Parathyroid adenoma (tissue), 2 donors: Measurements from ENCODE around the gene PFDN5.

Experiments
- H2AFZ ChIP-seq: fragments of 300-600 bp; sonication (generic); one replicate; pipeline ENCODE4 v1.7.0; 2017; ENCODE audit warnings: antibody characterized with exemption, mild to moderate bottlenecking
- H3K27ac ChIP-seq: fragments of 300-600 bp; sonication (generic); one replicate; pipeline ENCODE4 v1.7.0; 2017
- H3K27me3 ChIP-seq: fragments of 300-600 bp; sonication (generic); one replicate; pipeline ENCODE4 v1.7.0; 2017; ENCODE audit warnings: low read length; ENCODE audit not compliant: control insufficient read depth, insufficient read depth
- H3K36me3 ChIP-seq: fragments of 300-600 bp; sonication (generic); one replicate; pipeline ENCODE4 v1.7.0; 2017; ENCODE audit warnings: low read length; ENCODE audit not compliant: control insufficient read depth, insufficient read depth
- H3K4me1 ChIP-seq: fragments of 300-600 bp; sonication (generic); one replicate; pipeline ENCODE4 v1.7.0; 2017; ENCODE audit warnings: control low read depth
- H3K4me2 ChIP-seq: fragments of 300-600 bp; sonication (generic); one replicate; pipeline ENCODE4 v1.7.0; 2017; ENCODE audit warnings: low read length
- H3K4me3 ChIP-seq: fragments of 300-600 bp; sonication (generic); one replicate; pipeline ENCODE4 v1.7.0; 2017; ENCODE audit warnings: low read depth, low read length
- H3K79me2 ChIP-seq: fragments of 300-600 bp; sonication (generic); one replicate; pipeline ENCODE4 v1.7.0; 2017; ENCODE audit warnings: control low read depth
- H3K9ac ChIP-seq: fragments of 300-600 bp; sonication (generic); one replicate; pipeline ENCODE4 v1.7.0; 2017; ENCODE audit warnings: mild to moderate bottlenecking
- H3K9me3 ChIP-seq: fragments of 300-600 bp; sonication (generic); one replicate; pipeline ENCODE4 v1.7.0; 2017; ENCODE audit warnings: low read length; ENCODE audit not compliant: control insufficient read depth
- TF ChIP-seq, protein P1 (sequence below): fragments of 300-600 bp; sonication (generic); IDR thresholded peaks from one replicate; pipeline ENCODE4 v1.7.0; 2017; ENCODE audit warnings: antibody characterized with exemption, mild to moderate bottlenecking
- donor health status: primary hyperparathyroidism.

Gene PFDN5

DNA sequence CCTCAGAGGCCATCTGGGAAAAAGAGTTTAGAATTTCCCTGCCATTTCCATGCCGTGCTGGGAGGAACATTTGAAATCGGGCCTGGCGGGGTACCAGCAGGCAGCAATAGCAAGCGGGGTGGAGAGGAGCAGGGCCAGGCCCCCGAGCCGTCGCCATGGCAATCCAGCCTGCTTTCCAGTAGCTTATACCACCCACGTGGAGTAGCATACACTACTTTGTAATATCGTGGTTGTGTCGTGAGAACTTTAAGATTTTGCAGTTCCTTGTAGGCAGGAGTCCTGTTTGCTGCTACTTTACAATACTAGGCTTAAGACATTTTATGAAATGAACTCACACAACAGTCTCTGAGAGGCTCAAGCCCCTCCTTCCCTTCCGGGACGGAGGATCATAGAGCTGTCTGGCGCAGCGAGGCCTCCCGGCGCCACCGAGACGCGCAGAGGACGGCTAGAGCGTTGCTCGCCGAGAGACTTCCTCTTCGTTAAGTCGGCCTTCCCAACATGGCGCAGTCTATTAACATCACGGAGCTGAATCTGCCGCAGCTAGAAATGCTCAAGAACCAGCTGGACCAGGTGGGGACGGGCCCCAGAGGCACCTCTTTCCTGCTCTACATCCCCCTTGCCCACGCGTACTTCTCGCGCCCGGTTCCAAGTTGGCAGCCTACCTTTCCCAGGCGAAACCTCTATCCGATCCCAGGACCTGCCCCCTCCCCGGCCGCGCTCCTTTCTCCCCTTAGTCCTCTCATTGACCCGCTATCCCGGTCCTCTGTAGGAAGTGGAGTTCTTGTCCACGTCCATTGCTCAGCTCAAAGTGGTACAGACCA, at the start of gene PFDN5:
PFDN5 (plus strand) TSS at position 473 of the 821 bp plus-strand sequence; CDS start at position 499, 26 bp downstream.
- Histone ChIP-seq H3K9me3 (no peaks in the 10 kb centered on the region), H2AFZ (peak within 1 kb of the TSS; percentile 99), H3K79me2 (peaks cover 20% of the 10 kb centered on the region), H3K27ac (peak within 1 kb of the TSS; percentile 90), H3K4me3 (peak within 1 kb of the TSS; percentile 96), H3K4me2 (peak within 1 kb of the TSS; percentile 90), H3K27me3 (no peaks in the 10 kb centered on the region), H3K4me1 (peaks cover 21% of the 10 kb centered on the region), H3K9ac (peak within 1 kb of the TSS; percentile 71), H3K36me3 (no peaks in the 10 kb centered on the region)
- TF ChIP-seq, protein P1, sequence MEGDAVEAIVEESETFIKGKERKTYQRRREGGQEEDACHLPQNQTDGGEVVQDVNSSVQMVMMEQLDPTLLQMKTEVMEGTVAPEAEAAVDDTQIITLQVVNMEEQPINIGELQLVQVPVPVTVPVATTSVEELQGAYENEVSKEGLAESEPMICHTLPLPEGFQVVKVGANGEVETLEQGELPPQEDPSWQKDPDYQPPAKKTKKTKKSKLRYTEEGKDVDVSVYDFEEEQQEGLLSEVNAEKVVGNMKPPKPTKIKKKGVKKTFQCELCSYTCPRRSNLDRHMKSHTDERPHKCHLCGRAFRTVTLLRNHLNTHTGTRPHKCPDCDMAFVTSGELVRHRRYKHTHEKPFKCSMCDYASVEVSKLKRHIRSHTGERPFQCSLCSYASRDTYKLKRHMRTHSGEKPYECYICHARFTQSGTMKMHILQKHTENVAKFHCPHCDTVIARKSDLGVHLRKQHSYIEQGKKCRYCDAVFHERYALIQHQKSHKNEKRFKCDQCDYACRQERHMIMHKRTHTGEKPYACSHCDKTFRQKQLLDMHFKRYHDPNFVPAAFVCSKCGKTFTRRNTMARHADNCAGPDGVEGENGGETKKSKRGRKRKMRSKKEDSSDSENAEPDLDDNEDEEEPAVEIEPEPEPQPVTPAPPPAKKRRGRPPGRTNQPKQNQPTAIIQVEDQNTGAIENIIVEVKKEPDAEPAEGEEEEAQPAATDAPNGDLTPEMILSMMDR, result peak; percentile 15

DNA sequence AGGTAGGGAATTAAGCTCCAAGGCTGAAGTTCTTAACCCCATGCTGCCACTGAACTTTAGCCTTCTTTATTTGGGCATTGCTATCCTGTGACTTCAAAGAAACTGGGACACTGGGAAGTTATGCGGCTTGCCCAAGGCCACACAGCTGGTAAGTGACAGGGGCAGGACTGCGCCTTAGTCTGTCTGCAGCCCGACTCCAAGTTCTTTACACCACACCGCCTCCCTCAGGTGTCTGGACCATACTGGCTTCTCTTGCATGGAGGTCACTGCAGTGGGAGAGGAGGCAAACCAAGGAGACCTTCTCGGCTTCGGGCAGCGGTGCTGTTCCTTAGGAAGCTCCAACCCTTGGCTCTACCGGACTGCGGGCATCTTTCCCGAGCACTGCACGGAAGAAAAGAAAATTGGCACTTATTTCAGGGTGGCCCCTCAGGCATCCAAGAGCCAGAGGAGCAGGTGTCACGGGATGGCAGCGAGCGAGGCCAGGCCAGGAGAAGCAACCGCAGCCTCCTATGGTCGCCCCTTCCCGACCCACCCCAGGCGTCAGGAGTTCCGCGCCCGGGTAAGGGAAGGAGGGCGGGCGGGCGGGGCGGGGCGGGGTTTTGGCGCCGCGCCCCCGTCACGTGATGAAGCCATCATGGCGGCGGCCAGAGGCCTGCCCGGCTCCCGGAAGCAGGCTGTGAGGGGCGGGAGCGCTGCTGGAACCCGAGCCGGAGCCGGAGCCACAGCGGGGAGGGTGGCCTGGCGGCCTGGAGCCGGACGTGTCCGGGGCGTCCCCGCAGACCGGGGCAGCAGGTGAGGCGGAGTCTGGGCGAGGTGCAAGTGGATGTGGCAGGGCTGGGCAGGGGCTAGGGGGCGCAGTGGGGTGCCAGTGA, 43.6 kb upstream of the PFDN5 start:
- Histone ChIP-seq H3K4me2 (peak overlapping the region; percentile 95), H3K27me3 (no peaks in the 10 kb centered on the region), H2AFZ (peak overlapping the region; percentile 99), H3K4me3 (peak overlapping the region; percentile 82), H3K36me3 (no peaks in the 10 kb centered on the region), H3K4me1 (peaks cover 9% of the 10 kb centered on the region), H3K27ac (peak overlapping the region; percentile 89), H3K79me2 (no peaks in the 10 kb centered on the region), H3K9me3 (no peaks in the 10 kb centered on the region), H3K9ac (peak overlapping the region; percentile 89)
- TF ChIP-seq, protein P1, result peak; percentile 34

DNA sequence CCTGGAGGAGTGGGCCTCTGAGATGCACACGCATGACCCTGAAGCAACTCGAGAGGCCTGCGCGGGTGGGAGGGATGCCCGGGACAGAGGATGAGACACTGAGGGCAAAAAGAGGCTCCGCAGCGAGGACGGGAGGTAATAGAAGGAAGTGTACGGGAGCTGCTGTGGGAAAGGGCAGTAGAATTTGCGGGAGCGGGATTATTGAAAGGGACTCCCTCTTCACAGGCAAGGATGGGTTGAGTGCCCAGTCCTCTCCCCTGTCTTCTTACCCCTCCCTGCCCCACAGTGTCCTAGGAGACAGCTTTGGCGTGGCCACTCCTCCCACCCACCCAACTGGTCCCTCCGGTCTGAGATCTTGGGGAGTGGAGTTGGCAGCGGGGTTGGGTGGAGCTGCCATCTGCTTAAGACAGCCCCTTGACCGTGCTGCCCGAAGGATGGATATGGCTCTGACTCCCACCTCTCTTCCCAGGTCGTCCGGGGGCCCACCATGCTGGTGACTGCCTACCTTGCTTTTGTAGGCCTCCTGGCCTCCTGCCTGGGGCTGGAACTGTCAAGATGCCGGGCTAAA, 42.9 kb upstream of the PFDN5 start:
- Histone ChIP-seq H3K36me3 (no peaks in the 10 kb centered on the region), H3K27me3 (no peaks in the 10 kb centered on the region), H3K27ac (peak overlapping the region; percentile 89), H3K4me3 (peak overlapping the region; percentile 82), H3K4me2 (peak overlapping the region; percentile 77), H3K4me1 (peaks cover 9% of the 10 kb centered on the region), H3K9ac (peak overlapping the region; percentile 89), H3K79me2 (no peaks in the 10 kb centered on the region), H3K9me3 (no peaks in the 10 kb centered on the region), H2AFZ (peak overlapping the region; percentile 99)
- TF ChIP-seq, protein P1, result no peak

DNA sequence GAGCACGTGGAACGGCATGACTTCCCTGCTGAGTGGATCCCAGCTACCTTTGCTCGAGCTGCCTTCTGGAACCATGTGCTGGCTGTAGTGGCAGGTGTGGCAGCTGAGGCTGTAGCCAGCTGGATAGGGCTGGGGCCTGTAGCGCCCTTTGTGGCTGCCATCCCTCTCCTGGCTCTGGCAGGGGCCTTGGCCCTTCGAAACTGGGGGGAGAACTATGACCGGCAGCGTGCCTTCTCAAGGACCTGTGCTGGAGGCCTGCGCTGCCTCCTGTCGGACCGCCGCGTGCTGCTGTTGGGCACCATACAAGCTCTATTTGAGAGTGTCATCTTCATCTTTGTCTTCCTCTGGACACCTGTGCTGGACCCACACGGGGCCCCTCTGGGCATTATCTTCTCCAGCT, 42.0 kb upstream of the PFDN5 start:
- no peak overlapping the region for H2AFZ ChIP-seq
- H3K9me3 ChIP-seq, result no peaks in the 10 kb centered on the region
- peaks cover 9% of the 10 kb centered on the region for H3K4me1 ChIP-seq
- no peak overlapping the region for H3K27ac ChIP-seq
- no peak overlapping the region for H3K4me3 ChIP-seq
- TF ChIP-seq, protein P1, result no peak
- H3K9ac ChIP-seq, result no peak overlapping the region
- no peak overlapping the region for H3K4me2 ChIP-seq
- H3K36me3 ChIP-seq, result no peaks in the 10 kb centered on the region
- no peaks in the 10 kb centered on the region for H3K79me2 ChIP-seq
- no peaks in the 10 kb centered on the region for H3K27me3 ChIP-seq
